Stimulated activated CD4-positive, alpha-beta T cell treated with anti-CD3 and anti-CD28 coated beads, Interleukin-12 subunit alpha, Interleukin-12 subunit beta, amount 100 ng/mL, for 24 hours (primary cell): Measurements from ENCODE around the gene ERBB4.
"Not testable (repeated sequence)": the region's sequence is repeated elsewhere in the genome, so short reads cannot be mapped to it uniquely, and the experiment has no call there.

Experiments
- DNase-seq, 2 experiments: peaks; one replicate each; pipeline ENCODE4 v3.0.0-alpha.2; 2020; ENCODE audit warnings: low read depth in 2 of 2

ERBB4 gene

GRCh38 chr2:212299943-212300342, 238.7 kb downstream of the ERBB4 start:
- no peak for DNase-seq

GRCh38 chr2:212299333-212299732, 239.3 kb downstream of the ERBB4 start:
- no peak for DNase-seq

GRCh38 chr2:212295571-212295970, 243.0 kb downstream of the ERBB4 start:
- no peak for DNase-seq

GRCh38 chr2:212294816-212295215, 243.8 kb downstream of the ERBB4 start:
- DNase-seq = no peak

GRCh38 chr2:212289301-212289700, 249.3 kb downstream of the ERBB4 start:
- DNase-seq = no peak

GRCh38 chr2:212288308-212288707, 250.3 kb downstream of the ERBB4 start:
- DNase-seq = no peak

- no peak for DNase-seq
Measured at GRCh38 chr2:212284166-212284565, 254.4 kb downstream of the ERBB4 start.

GRCh38 chr2:212282671-212283261, 255.8 kb downstream of the ERBB4 start:
- DNase-seq = no peak

- DNase-seq = no peak
Measured at GRCh38 chr2:212276813-212277212, 261.8 kb downstream of the ERBB4 start.

- DNase-seq = no peak
Measured at GRCh38 chr2:212274215-212274614, 264.4 kb downstream of the ERBB4 start.

- DNase-seq = no peak
Measured at GRCh38 chr2:212271583-212271982, 267.0 kb downstream of the ERBB4 start.

GRCh38 chr2:212269005-212269404, 269.6 kb downstream of the ERBB4 start:
- DNase-seq = no peak

- DNase-seq = no peak
Measured at GRCh38 chr2:212266297-212266696, 272.3 kb downstream of the ERBB4 start.

GRCh38 chr2:212265777-212266176, 272.8 kb downstream of the ERBB4 start:
- DNase-seq = no peak

- no peak for DNase-seq
Measured at GRCh38 chr2:212264187-212264586, 274.4 kb downstream of the ERBB4 start.

- no peak for DNase-seq
Measured at GRCh38 chr2:212259226-212259625, 279.4 kb downstream of the ERBB4 start.

- no peak for DNase-seq
Measured at GRCh38 chr2:212254339-212254738, 284.3 kb downstream of the ERBB4 start.

- DNase-seq = no peak
Measured at GRCh38 chr2:212249451-212249850, 289.2 kb downstream of the ERBB4 start.

GRCh38 chr2:212245880-212246279, 292.7 kb downstream of the ERBB4 start:
- no peak for DNase-seq

- DNase-seq = no peak
Measured at GRCh38 chr2:212242724-212243123, 295.9 kb downstream of the ERBB4 start.

GRCh38 chr2:212238152-212238551, 300.4 kb downstream of the ERBB4 start:
- DNase-seq = not testable (repeated sequence)

- DNase-seq = no peak
Measured at GRCh38 chr2:212237350-212238095, 301.1 kb downstream of the ERBB4 start.

GRCh38 chr2:212228743-212229171, 309.8 kb downstream of the ERBB4 start:
- DNase-seq = no peak

GRCh38 chr2:212227755-212228154, 310.8 kb downstream of the ERBB4 start:
- no peak for DNase-seq
